CD8-positive, alpha-beta memory T cell (primary cell): Measurements from ENCODE around the gene ROPN1L. TPM values are rescaled to one million over a fixed set of nuclear protein-coding genes. Genes with fewer than 3 reads are reported as not detected.
"Not testable (repeated sequence)": the region's sequence is repeated elsewhere in the genome, so short reads cannot be mapped to it uniquely, and the experiment has no call there.

Experiments used
- CTCF ChIA-PET: fragments of 350-600 bp; sonication (Branson Sonifier 250); formaldehyde crosslinking; loops from one replicate; lab custom pipeline; 2021; ENCODE audit warnings: antibody characterized with exemption; lab: Charles Lee
- POLR2A ChIA-PET: fragments of 350-600 bp; sonication (Branson Sonifier 250); formaldehyde crosslinking; loops from one replicate; lab custom pipeline; 2021; ENCODE audit warnings: antibody characterized with exemption; lab: Charles Lee
- DNase-seq, 5 donors: peaks; one replicate each; pipeline versions ENCODE4 v3.0.0 to v3.0.0-alpha.2; 2020 to 2022; ENCODE audit warnings: mixed read lengths in 1 of 5
- H3K27ac ChIP-seq: one replicate; pipeline ENCODE4 v1.7.0; 2013; ENCODE audit warnings: low read depth, mild to moderate bottlenecking, low read length, moderate library complexity
- H3K27me3 ChIP-seq: 2 replicates; pipeline ENCODE4 v1.7.0; 2013; ENCODE audit warnings: low read length, mild to moderate bottlenecking; ENCODE audit not compliant: insufficient read depth, poor library complexity, severe bottlenecking
- H3K36me3 ChIP-seq: 2 replicates; pipeline ENCODE4 v1.7.0; 2013; ENCODE audit warnings: mild to moderate bottlenecking, low read length, moderate library complexity; ENCODE audit not compliant: insufficient read depth
- H3K4me1 ChIP-seq: 2 replicates; pipeline ENCODE4 v1.7.0; 2013; ENCODE audit warnings: mild to moderate bottlenecking, low read length, moderate library complexity; ENCODE audit not compliant: insufficient read depth
- H3K4me3 ChIP-seq: 2 replicates; pipeline ENCODE4 v1.7.0; 2013; ENCODE audit warnings: mild to moderate bottlenecking, low read length
- H3K9me3 ChIP-seq: 2 replicates; pipeline ENCODE4 v1.7.0; 2013; ENCODE audit warnings: mild to moderate bottlenecking, low read length
- H3K27ac Mint-ChIP-seq, 8 donors: one replicate each; pipeline ENCODE4 v1.8.0; 2020 to 2021; ENCODE audit warnings: mixed read lengths in 8 of 8, mild to moderate bottlenecking in 6 of 8, inconsistent platforms in 3 of 8, moderate library complexity in 3 of 8
- H3K27me3 Mint-ChIP-seq, 2 donors: one replicate each; pipeline ENCODE4 v1.8.0; 2020 to 2021; ENCODE audit warnings: mixed read lengths in 2 of 2, mild to moderate bottlenecking in 1 of 2, moderate library complexity in 1 of 2
- H3K36me3 Mint-ChIP-seq, 3 donors: one replicate each; pipeline ENCODE4 v1.8.0; 2020 to 2021; ENCODE audit warnings: mixed read lengths in 3 of 3, inconsistent platforms in 1 of 3, mild to moderate bottlenecking in 1 of 3
- H3K4me1 Mint-ChIP-seq, 3 donors: one replicate each; pipeline ENCODE4 v1.8.0; 2020 to 2021; ENCODE audit warnings: mixed read lengths in 3 of 3, inconsistent platforms in 1 of 3, mild to moderate bottlenecking in 1 of 3
- H3K4me3 Mint-ChIP-seq, 7 donors: one replicate each; pipeline ENCODE4 v1.8.0; 2020 to 2021; ENCODE audit warnings: mixed read lengths in 7 of 7, mild to moderate bottlenecking in 6 of 7, moderate library complexity in 4 of 7, inconsistent platforms in 2 of 7
- H3K9me3 Mint-ChIP-seq, 5 donors: one replicate each; pipeline ENCODE4 v1.8.0; 2020 to 2022; ENCODE audit warnings: mixed read lengths in 5 of 5, mild to moderate bottlenecking in 3 of 5, moderate library complexity in 2 of 5, inconsistent platforms in 1 of 5
- polyA plus RNA-seq: library from polyadenylated mRNA; unstranded; fragments of 300-500 nt; fragmentation: Illumina TruSeq; gene quantifications from one replicate; pipeline ENCODE4 v1.2.3, GENCODE V29; 2021
- total RNA-seq, 2 experiments: library from RNA; stranded (reverse); gene quantifications; one replicate each; pipeline ENCODE4 v1.2.3, GENCODE V29; 2021

ROPN1L gene
- total RNA-seq: under 1 TPM in 1 of 2 experiments, not detected in 1; 0.22 TPM
- polyA plus RNA-seq: 2.9 TPM

DNA sequence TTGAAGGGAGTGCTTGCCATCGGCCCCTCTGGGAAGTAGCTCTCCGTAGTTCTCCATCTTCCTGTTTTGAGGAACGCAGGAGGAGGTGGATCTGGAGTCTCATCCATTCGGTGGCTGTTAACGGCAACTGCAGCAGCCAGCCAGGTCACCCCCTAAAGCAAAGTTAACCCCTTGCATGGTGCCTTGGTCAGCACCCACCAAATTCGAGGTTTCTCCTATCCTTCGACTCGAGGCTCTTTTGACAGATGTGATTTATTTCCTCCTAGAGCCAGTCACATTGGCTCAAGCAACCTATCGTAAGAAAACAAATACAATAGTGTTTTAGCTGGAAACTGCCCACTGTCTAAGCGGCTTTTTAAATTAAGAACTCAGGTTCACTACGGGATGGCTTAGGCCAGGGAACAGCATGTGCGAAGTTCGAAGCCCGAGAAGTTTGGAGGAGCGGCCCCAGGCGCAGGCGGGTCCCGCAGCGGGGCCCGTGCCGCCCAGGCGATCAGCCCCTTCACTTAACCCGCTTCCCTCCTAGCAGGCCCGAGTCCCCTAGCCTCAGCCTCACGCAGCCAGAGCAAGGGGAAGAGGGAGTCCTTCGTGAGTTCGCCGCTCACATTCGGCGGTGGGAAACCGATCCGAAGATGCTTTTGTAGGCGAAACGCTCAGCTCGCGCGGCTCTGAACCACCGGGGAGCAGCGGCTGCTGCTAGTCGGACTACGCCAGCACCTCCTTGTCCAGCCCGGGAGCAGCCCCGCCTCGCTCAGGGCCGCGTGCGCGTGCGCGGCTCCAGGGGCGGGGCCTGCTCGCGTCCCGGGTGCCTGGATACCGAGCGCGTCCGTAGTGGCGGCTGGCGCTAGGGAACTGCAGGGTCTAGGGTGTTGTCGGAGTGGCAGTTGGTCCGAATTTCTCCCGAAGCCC, at the start of gene ROPN1L:
TSS of gene ROPN1L (plus strand) at position 797 of the 909 bp plus-strand sequence. CDS start 289 bp downstream, outside the sequence.
- H3K9me3 ChIP-seq: no peaks in the 10 kb centered on the region
- CTCF ChIA-PET: interaction anchor here (1.5 to 1.6 kb wide), 2 partner anchors 157 to 186 kb away, joined by 3 to 4 read pairs; no protein-coding TSS in a partner anchor
- Mint-ChIP-seq H3K36me3 (peaks cover 3 to 11% (median 5%) of the 10 kb centered on the region in 3 donors), H3K9me3 (peaks cover 0 to 3% (median 0%) of the 10 kb centered on the region in 5 donors), H3K27ac (peak within 1 kb of the TSS in 5 of 8 donors; percentile 14 to 83 (median 73)), H3K27me3 (no peaks in the 10 kb centered on the region), H3K4me1 (peaks cover 33 to 55% (median 50%) of the 10 kb centered on the region in 3 donors), H3K4me3 (peak within 1 kb of the TSS; percentile 84 to 92 (median 86))
- no peaks in the 10 kb centered on the region for H3K36me3 ChIP-seq
- peak; percentile 71 to 82 (median 77) for DNase-seq
- POLR2A ChIA-PET: no interaction called here
- peak within 1 kb of the TSS; percentile 49 for H3K27ac ChIP-seq
- H3K27me3 ChIP-seq: no peaks in the 10 kb centered on the region
- peaks cover 44% of the 10 kb centered on the region for H3K4me1 ChIP-seq
- peak within 1 kb of the TSS; percentile 79 for H3K4me3 ChIP-seq

DNA sequence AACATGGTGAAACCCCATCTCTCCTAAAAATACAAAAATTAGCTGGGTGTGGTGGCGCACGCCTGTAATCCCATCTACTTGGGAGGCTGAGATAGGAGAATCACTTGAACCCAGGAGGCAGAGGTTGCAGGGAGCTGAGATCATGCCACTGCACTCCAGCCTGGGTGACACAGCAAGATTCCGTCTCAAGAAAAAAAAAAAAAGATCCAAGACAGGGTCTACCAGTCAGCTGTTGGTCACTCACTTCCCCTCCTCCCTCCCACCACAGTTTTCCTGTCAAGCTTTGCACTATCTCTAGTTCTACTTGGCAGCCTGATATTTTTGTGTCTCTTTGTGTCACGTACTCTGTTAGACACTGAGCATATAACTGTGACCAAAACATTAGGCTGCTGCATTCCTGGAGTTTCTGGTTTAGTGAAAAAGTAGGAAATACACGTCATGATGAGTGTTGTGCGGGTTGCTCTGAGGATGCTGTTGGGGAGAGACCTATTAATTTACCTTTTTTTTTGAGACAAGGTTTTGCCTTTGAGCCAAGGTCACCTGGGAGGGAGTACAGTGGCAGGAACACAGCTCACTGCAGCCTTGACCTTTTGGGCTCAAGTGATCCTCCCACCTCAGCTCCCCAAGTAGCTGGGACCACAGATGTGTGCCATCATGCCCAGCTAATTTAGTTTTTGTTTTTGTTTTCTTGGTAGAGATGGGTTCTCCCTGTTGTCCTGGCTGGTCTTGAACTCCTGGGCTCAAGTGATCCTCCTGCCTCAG, 48.9 kb upstream of the ROPN1L start:
- peaks cover 37% of the 10 kb centered on the region for H3K36me3 ChIP-seq
- H3K4me3 ChIP-seq, CTCF ChIA-PET, H3K4me3 Mint-ChIP-seq, H3K27me3 Mint-ChIP-seq, H3K27me3 ChIP-seq, H3K4me1 ChIP-seq, H3K4me1 Mint-ChIP-seq, H3K9me3 Mint-ChIP-seq, POLR2A ChIA-PET, H3K27ac ChIP-seq, H3K9me3 ChIP-seq, DNase-seq: not testable (repeated sequence)
- Mint-ChIP-seq H3K36me3 (peaks cover 14 to 84% (median 37%) of the 10 kb centered on the region in 3 donors), H3K27ac (peak overlapping the region in 1 of 8 donors; percentile 29)

DNA sequence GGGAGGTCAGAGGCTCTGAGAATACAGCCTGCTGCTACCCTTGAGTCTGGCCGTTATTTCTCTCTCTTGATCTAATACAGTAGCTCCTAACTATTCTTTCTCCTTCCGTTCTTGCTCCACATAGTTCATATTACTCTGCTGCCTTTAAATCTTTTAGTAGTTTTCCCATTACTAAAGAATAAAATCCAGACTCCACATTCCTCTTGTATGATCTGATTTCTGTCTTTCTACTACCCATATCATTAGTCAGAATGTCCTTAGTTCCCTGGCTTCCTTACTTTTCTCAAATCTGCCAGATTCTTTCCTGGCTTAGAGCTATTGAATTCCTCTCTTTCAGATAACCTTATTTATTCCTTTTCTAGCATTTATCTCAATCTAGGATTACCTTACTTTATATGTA, 48.2 kb upstream of the ROPN1L start:
- H3K27ac Mint-ChIP-seq: peak overlapping the region in 1 of 8 donors; percentile 17
- Histone ChIP-seq H3K27ac (no peak overlapping the region), H3K4me3 (no peak overlapping the region), H3K27me3 (no peaks in the 10 kb centered on the region), H3K4me1 (no peaks in the 10 kb centered on the region), H3K36me3 (peaks cover 37% of the 10 kb centered on the region), H3K9me3 (no peaks in the 10 kb centered on the region)
- no peaks in the 10 kb centered on the region for H3K27me3 Mint-ChIP-seq
- CTCF ChIA-PET: no interaction called here
- POLR2A ChIA-PET: no interaction called here
- peaks cover 2 to 14% (median 4%) of the 10 kb centered on the region in 3 donors for H3K4me1 Mint-ChIP-seq
- no peak for DNase-seq
- no peak overlapping the region for H3K4me3 Mint-ChIP-seq
- no peaks in the 10 kb centered on the region for H3K9me3 Mint-ChIP-seq
- peaks cover 14 to 86% (median 39%) of the 10 kb centered on the region in 3 donors for H3K36me3 Mint-ChIP-seq

DNA sequence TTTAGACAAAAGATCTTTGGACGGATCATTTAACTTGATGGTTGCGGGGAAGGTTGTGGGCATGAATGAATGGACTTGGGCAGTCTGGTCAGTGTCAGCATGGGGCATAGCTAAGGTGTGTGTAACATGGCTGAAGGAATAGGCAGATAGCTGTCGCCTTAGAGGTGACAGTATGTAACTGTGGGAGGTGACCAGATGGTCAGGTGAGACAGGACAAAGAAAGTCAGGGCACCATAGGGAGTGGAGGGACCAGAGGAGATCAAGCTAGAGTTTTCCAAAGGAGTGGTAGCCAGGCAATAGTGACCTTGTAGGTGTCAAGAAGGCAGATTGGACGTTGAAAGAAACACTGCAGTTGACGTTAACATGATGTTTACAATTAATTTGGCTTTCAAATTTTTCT, 45.1 kb upstream of the ROPN1L start:
- H3K27ac Mint-ChIP-seq: peak overlapping the region in 4 of 8 donors; percentile 5 to 52 (median 14)
- Histone ChIP-seq H3K27me3 (no peaks in the 10 kb centered on the region), H3K4me3 (no peak overlapping the region), H3K4me1 (no peaks in the 10 kb centered on the region), H3K36me3 (peaks cover 41% of the 10 kb centered on the region), H3K9me3 (no peaks in the 10 kb centered on the region), H3K27ac (no peak overlapping the region)
- H3K27me3 Mint-ChIP-seq: no peaks in the 10 kb centered on the region
- ChIA-PET POLR2A (interaction anchor here (0.6 kb wide), 1 partner anchor 17 kb away, joined by 3 read pairs; no protein-coding TSS in a partner anchor), CTCF (interaction anchor here (1.0 kb wide), 1 partner anchor 113 kb away, joined by 3 read pairs; no protein-coding TSS in a partner anchor)
- H3K9me3 Mint-ChIP-seq: no peaks in the 10 kb centered on the region
- peaks cover 0 to 18% (median 7%) of the 10 kb centered on the region in 3 donors for H3K4me1 Mint-ChIP-seq
- no peak overlapping the region for H3K4me3 Mint-ChIP-seq
- peaks cover 8 to 79% (median 36%) of the 10 kb centered on the region in 3 donors for H3K36me3 Mint-ChIP-seq
- no peak for DNase-seq

DNA sequence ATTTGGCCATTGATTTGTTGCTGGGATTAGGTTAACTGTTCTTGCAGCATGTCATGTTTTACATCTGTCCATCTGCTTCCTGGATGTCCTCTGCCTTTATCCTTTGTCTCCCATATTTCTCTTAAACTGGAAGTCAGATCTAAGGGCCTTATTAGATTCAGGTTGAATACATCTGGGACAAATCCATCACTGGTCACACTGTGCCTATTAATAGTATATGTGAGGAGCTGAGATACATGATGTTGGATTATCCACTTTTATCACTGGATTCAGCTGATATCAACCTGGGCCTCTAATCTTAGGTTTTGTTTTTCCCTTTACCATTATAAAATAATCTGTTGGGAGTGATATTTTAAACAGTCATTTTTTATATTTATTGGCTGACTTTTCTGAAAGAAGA, 41.8 kb upstream of the ROPN1L start:
- CTCF ChIA-PET: no interaction called here
- Histone ChIP-seq H3K9me3 (no peaks in the 10 kb centered on the region), H3K4me3 (no peak overlapping the region), H3K36me3 (peaks cover 57% of the 10 kb centered on the region), H3K27me3 (no peaks in the 10 kb centered on the region), H3K27ac (no peak overlapping the region), H3K4me1 (no peaks in the 10 kb centered on the region)
- Mint-ChIP-seq H3K27ac (peak overlapping the region in 3 of 8 donors; percentile 25 to 74 (median 37)), H3K27me3 (no peaks in the 10 kb centered on the region), H3K9me3 (no peaks in the 10 kb centered on the region), H3K36me3 (peaks cover 0 to 83% (median 33%) of the 10 kb centered on the region in 3 donors), H3K4me3 (no peak overlapping the region), H3K4me1 (peaks cover 2 to 18% (median 7%) of the 10 kb centered on the region in 3 donors)
- no peak for DNase-seq
- POLR2A ChIA-PET: no interaction called here

DNA sequence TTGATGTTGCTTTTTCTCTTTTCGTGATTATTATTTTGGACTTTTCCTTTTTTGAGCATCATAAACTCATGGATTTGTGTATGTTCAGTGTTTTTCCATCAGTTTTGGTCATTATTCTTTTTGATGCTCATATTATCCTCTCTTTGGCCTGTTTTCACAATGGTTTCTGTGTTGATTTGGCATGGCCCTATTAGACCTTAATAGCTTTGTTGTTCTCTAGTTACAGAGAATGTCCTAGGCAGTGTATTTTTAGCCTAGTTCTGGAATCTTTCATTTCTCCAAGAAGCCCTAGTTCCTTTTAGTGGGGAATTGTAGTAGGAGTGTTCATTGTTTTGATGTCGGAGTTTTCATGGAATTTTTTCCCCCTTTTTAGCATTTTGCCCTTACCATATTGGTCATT, 41.3 kb upstream of the ROPN1L start:
- Histone ChIP-seq H3K9me3 (no peaks in the 10 kb centered on the region), H3K27ac (no peak overlapping the region), H3K4me1 (no peaks in the 10 kb centered on the region), H3K4me3 (no peak overlapping the region), H3K36me3 (peaks cover 60% of the 10 kb centered on the region), H3K27me3 (no peaks in the 10 kb centered on the region)
- Mint-ChIP-seq H3K27me3 (no peaks in the 10 kb centered on the region), H3K27ac (no peak overlapping the region), H3K36me3 (peaks cover 0 to 83% (median 31%) of the 10 kb centered on the region in 3 donors), H3K9me3 (no peaks in the 10 kb centered on the region), H3K4me3 (no peak overlapping the region), H3K4me1 (peaks cover 2 to 18% (median 7%) of the 10 kb centered on the region in 3 donors)
- DNase-seq: no peak
- ChIA-PET CTCF (no interaction called here), POLR2A (no interaction called here)

DNA sequence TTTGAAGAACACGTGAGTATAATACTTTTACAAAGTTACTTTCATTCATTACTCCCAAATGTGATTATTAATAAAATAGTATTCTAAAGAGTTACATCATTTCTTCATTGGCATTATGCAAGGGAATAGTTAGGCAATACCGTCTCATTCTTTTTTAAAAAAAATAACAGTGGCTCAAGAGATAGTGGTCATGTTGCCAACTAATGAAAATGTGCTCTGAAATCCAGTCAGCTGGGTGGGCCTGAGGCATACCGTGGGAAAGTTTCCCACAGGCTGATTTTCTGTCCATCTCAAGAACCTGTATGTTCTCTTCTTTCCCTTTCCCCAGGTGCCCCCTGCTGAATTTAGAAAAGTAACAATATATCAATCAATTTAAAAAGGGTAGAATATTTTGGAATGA, 40.8 kb upstream of the ROPN1L start:
- H3K4me3 Mint-ChIP-seq: no peak overlapping the region
- H3K27ac ChIP-seq: no peak overlapping the region

More for the DNA sequence above, 40.8 kb upstream of the ROPN1L start:
- Histone ChIP-seq H3K9me3 (no peaks in the 10 kb centered on the region), H3K27me3 (no peaks in the 10 kb centered on the region), H3K4me3 (no peak overlapping the region), H3K4me1 (no peaks in the 10 kb centered on the region), H3K36me3 (peaks cover 58% of the 10 kb centered on the region)
- Mint-ChIP-seq H3K4me1 (peaks cover 2 to 18% (median 7%) of the 10 kb centered on the region in 3 donors), H3K27me3 (no peaks in the 10 kb centered on the region), H3K27ac (no peak overlapping the region), H3K9me3 (no peaks in the 10 kb centered on the region), H3K36me3 (peaks cover 0 to 82% (median 27%) of the 10 kb centered on the region in 3 donors)
- DNase-seq: no peak
- ChIA-PET POLR2A (no interaction called here), CTCF (interaction anchor here (0.7 kb wide), 1 partner anchor 17 kb away, joined by 3 read pairs; no protein-coding TSS in a partner anchor)
